ENCODE data around the gene MERTK.
"Not testable (repeated sequence)": the region's sequence is repeated elsewhere in the genome, so short reads cannot be mapped to it uniquely, and the experiment has no call there.

Gene MERTK

DNA sequence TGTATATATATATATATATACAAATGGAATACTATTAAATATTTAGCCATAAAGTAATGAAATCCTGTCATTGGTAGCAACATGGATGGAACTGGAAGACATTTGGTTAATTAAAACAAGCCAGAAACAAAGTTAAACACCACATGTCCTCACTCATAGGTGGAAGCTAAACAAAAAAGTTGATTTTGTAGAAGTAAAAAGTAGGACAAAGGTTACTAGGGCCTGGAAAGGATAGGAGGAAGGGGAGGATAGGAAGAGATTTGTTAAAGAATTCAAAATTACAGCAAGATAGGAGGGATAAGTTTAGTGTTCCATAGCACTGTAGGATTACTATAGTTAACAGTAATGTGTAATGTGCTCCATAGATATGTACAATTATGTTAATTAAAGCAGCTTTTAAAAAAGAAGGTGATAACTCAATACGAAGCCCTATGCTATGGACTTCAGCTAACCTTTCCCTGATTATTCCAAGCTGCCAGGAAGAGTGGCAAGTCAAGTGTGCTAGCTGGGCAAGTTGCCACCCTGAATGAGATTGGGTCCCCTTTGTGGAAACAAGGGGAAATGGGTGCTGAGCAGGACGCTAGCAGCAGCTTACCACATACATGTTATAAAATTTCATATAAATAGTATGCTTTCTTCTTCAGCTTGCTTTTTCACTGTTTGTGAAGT is 12.3 kb downstream of the MERTK start:
- no peak for DNase-seq

- not testable (repeated sequence) for DNase-seq
These were observed 13.0 kb downstream of the MERTK start for GRCh38 chr2:111911295-111911977.

DNA sequence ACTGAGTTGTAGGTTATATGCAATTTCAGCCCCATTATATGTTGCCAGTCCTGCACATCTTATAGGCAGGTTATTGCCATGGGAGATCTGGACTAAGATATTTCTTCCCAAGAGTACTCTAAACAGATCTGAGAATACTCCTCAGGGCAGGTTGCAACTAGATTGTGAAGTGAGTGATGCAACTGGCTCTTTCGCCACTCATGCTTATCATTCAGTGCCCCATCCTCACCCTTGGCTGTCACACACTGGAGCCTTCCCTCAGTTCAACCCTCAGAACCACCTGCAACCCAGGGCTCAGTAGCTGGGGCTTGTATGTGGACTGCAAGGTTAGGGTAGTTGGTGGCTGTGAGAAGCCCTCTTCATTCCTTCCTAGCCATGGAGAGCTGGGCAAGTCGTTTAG is 14.1 kb downstream of the MERTK start:
- no peak for DNase-seq

GRCh38 chr2:111917106-111917505 is 18.7 kb downstream of the MERTK start:
- DNase-seq = no peak

DNA sequence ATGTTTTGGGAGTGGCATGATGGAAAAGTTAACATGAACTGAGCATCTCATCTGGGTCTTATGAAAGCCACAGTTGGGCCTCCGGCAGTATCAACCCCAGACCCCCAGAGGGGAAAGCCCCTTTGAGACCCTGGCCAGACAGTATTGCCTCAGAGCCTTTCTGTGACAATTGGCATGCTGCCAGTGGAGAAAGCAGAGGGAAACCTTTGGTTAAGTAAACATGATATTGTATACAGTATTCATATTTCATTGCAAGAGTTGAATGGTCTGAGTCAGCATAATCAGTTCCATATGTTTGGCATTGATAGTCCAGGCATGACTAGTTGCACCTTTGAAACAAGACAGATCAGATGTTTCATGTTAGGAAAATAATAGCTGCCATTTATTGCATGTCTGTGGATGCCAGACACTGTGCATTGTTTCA is 20.0 kb downstream of the MERTK start:
- no peak for DNase-seq

DNA sequence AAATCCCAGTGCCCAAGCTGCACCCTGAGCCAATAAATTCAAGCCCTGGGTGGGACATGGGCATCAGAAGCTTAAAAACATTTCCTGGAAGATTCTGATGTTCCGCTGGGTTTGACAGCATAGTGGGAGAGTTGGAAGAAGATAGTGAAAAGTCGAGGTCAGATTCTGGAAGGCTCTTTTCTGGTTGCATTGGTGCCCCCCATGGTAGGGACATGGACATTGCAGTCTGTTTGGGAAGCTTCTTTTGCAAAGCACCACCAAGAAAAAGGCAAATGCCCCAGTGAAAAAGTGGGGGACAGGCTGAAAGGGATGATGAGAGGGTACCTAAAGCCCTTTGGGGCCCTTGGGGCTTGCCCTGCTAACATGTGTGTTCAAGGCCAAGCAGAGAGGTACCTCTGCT is 21.0 kb downstream of the MERTK start:
- no peak for DNase-seq

DNA sequence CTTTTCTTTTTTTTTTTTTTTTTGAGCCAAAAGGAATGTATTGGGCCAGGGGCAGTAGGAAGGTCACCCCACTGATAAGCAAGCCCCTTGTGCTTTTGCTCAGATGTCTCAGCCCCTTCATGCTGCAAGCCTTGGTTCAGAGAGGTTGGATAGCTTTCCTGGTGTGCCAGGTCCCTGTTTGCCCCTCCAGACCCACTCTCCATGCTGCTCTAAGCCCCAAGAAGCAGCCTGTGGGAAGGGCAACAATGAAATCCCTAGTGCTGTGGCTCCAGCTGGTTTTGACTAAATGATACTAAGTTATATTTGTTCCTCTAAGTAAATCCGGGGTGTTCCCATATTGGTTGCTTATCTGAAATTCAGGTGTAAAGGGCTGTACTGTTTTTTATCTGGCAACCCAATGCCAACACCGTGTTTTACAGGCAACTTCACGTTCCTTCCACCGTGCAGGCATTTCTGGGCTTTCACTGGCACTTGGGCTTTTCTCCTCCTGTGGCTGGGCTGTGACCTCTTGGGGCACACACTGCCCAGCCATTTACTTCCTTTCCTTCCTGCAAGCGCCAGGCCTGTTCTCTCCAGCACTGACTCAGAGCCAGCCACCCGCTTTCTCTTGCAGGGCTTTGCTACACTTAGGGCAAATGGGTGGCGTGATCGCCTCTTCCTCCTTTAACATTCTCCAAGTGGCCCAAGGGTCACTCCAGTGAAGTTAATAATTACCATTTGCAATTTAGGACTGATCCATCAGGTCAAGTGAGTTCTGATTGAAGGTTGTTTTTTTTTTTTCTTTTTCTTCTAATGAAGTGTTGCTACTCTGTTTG is 21.6 kb downstream of the MERTK start:
- DNase-seq = peak; percentile 83

- DNase-seq = no peak
These were observed 24.9 kb downstream of the MERTK start for GRCh38 chr2:111923276-111923804.

DNA sequence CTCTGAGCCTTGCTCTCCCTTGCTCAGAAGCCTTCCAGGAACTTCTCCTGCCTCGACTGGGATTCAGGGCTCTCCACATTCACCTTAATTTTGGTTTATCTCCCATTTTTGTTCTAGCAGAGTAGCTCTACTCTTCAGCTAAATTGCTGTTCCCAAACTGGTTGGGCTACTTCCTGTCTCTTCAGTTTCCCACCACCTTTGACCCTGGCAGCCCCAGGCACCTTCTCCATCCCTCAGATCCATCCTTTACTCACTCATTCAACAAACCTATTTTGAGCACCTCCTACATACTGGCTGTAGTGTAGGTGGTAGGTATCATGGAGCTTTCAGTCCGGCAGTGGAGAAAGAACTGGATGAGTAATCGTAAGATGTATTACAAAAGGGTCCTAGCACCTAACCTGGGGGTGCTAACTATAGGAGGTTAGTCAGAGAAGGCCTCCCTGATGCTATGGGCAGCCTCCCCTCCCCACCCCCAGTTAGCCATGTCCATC is 26.3 kb downstream of the MERTK start:
- DNase-seq = no peak

DNA sequence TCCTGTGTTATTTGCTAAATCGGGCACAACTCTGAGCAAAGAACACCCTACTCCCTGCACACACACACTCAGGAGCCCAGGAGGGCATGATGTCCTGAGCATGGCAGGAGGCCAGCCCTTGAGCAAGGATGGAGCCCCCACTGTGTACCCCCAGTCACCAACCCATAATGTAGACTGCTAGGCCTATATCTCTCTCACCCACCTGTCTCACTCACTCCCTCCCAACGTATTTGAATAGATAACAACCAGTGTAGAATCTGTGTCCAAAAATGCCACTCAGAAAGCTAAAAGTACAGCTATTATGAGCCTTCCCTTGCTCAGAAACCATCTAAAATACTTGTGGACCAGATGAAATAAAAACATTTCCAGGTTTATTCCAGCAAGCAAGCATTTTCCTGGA is 29.3 kb downstream of the MERTK start:
- DNase-seq = no peak

DNA sequence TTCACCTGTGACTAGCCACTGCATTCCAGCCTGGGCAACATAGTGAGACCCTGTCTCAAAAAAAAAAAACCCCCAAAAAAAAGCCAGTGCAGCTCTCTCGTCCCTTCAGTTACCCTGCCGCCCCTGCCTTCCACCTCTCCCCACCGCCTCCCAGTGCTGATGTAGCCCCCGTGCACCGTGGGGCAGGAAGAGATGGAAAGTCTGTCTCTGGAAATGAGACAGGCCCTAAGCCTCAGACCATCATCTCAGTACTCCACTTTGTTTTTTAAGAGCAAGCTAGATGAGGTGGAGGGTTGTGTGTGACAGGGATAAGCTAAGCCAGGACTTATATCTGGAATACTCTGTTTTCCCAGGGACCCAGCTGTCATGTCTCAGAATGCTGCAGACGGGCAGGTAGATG is 32.0 kb downstream of the MERTK start:
- DNase-seq = no peak

- peak; percentile 58 for DNase-seq
These were observed 32.5 kb downstream of the MERTK start for GRCh38 chr2:111930875-111931274.

- DNase-seq = no peak
These were observed 34.5 kb downstream of the MERTK start for GRCh38 chr2:111932841-111933291.

DNA sequence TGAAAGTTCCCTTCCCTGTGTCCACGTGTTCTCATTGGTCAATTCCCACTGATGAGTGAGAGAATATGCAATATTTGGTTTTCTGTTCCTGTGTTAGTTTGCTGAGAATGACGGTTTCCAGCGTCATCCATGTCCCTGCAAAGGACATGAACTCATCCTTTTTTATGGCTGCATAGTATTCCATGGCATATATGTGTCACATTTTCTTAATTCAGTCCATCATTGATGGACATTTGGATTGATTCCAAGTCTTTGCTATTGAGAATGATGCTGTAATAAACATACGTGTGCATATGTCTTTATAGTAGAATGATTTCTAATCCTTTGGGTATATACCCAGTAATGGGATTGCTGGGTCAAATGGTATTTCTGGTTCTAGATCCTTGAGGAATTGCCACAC is 35.5 kb downstream of the MERTK start:
- not testable (repeated sequence) for DNase-seq

GRCh38 chr2:111936881-111937280 is 38.5 kb downstream of the MERTK start:
- DNase-seq = no peak

- DNase-seq = no peak
These were observed 40.0 kb downstream of the MERTK start for GRCh38 chr2:111938392-111938791.

DNA sequence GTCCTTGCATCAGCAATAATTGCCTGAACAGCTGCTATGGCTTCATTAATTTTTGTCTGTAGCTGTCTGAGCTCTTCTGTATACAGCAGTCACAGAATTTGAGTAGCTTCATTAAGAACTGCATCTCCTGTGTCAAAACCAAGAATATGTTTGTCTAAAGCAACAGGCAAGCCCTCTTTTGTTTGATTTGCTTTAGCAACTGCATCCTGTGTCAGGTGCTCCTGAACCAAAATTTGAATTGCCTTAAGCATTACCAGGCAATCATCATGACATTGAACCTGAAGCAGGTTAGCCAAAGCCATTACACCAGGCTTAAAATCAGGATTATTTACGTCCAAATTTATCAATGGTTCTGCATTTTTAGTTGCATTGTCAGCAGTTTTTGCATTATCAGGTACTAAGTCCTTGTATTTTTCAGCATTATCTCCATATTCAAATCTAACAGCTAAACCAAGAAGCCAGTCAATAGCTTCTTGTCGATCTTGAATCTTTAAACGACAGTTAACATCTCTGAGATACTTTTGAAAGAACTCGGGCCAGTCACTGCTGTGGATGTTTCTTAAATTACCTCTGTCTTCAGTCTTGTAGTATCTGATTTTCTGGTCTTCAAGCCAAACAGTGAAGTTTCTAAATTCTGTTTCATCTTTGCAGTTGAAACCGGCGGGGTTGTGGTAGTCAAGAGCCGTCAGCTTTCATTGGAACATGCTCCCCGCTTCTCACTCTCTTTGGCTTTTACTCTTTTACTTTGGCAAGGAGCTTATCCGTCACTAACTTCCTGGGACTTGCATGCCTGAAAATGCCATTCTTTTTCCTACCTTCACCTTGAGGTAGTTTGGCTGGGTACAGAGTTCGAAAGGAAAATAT is 42.2 kb downstream of the MERTK start:
- DNase-seq = no peak

DNA sequence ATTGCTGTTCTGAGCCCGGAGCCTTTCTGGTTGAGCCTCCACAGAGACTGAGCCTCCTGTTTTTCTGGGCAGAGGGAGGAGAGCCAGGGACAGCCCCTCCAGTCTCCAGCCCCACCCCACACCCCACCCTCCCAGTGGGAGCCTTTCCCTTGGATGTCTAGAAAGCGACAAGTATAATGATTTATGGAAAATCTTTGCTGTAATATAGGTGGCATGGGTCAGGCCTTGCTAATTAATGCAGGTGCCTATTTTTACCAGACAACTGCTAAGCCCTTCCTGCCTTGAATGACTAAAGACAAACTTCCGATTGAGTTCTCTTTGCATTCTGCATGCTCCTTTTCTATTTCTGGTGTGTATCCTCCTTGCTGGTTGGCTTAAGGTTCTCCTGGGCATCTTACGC is 43.1 kb downstream of the MERTK start:
- DNase-seq = no peak

GRCh38 chr2:111944531-111945210 is 46.3 kb downstream of the MERTK start:
- no peak for DNase-seq

GRCh38 chr2:111945444-111946293 is 47.3 kb downstream of the MERTK start:
- no peak for DNase-seq
